T47D (cell line): ENCODE data around the gene KRT222.
A peak's percentile ranks its signal among the peaks of the same experiment; 100 is the strongest.

Experiments
- DNase-seq, 2 experiments: peaks; one replicate each; pipeline versions ENCODE4 v3.0.0 to v3.0.0-alpha.2; 2011 to 2012; ENCODE audit warnings: low read depth in 1 of 2, low spot score in 1 of 2
- JUND ChIP-seq: IDR thresholded peaks from 2 replicates; pipeline ENCODE4 v1.6.1; 2012; ENCODE audit warnings: low read depth
- in situ Hi-C: cut with HindIII; loops from 2 replicates; pipeline ENCODE4 v1.10.0; 2016; ENCODE audit warnings: low sequenced_read_pairs, low pct_unique_long_range_greater_than_20kb

The KRT222 gene

DNA sequence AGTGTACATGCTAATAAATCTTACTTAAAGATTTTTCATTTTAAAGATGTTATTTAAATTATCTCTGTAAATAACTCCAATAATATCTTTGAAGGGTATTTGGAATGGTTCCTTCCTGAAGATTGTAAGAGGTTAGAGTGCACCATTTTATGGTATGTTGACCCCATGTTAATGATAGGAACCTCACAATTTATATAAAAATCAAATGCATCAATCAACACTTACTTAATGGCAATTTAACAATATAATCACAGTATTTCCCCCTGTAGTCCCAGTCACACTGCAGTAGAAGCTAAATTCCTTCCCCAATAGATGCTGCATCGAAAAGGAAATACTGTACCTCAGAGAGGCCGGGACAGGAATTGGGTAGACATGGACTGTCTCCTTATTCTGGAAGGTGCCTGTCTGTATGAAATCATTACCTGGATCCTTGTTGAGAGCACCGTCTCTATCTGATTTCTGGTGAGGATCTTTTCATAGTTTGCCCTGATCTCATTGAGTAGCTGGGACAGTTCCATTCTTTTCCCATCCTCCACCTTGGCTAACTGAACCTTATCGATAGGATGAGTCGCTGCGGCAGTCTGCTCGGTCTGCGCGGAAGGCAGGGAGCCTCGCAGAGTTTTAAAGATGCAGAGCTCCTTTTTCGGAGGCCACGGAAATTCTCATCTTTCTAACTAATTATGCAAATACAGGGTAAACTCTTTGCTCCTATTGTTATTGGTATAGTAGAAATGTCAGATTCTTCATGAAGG lies at the start of gene KRT222:
Gene KRT222 (minus strand): TSS at position 596 of the 752 bp plus-strand sequence. CDS start 78 bp downstream, at position 518.
- in situ Hi-C loops = no loop called here
- no peak for DNase-seq
- no peak for TF ChIP-seq JUND

DNA sequence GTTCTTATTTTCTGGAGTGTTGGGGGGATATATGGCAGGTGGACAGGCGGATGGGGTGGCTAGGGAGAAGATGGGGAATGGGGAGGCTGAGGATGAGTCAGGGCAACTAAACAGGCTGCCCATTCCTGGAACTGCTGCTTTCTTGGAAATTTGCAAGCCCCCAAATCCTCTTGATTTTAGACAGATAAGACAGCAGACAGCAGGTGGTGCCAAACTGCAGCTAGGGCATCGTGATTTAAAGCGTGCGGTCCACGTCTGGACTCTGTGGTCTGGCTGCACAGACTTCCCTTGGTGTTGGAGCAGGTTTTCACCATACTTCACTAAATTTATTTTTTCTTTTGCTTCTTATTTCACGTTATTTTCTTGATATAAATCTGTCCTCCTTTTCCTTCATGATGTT lies 49.5 kb upstream of the KRT222 start:
- no peak for DNase-seq
- in situ Hi-C loops = no loop called here
- no peak for TF ChIP-seq JUND

DNA sequence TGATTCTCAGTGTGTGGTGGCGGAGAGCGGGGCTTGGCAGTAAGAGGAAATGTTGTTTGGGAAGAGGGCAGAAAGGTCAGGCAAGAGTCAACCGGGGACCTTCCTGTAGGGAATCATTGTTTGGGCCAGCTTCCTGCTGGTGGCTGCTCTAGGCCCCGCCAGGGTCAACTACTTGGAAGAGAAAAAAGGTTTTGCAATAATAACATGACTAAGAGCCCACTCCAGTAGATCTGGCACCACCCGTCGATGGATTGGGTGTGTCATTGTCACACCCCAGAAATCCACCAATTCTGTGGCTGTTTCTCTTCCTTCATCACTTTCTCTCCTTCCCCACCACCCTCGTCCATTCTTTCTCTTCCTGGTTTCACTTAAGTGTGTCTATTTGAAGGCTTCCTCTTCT lies 42.8 kb upstream of the KRT222 start:
- DNase-seq = no peak
- in situ Hi-C loops = no loop called here
- TF ChIP-seq JUND = no peak

DNA sequence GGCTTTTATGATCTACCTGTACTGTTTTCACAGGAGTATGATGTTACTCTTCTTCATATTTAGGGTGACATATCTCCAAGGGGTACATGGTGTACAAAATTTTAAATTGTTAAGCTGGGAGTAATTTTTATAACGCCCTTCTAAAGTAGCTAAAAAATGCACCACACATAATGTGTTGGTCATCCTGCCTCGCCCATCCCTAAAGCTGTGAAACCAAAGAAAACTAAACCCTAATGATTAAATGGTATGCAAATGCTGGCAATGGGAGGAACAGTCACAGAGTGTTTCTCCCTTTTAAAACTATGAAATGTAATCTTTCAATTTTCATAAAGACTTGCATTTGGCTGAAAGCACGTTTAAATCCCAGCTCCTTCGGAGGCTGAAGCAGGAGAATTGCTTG lies 40.6 kb upstream of the KRT222 start:
- DNase-seq = no peak
- in situ Hi-C loops = no loop called here
- TF ChIP-seq JUND = no peak

DNA sequence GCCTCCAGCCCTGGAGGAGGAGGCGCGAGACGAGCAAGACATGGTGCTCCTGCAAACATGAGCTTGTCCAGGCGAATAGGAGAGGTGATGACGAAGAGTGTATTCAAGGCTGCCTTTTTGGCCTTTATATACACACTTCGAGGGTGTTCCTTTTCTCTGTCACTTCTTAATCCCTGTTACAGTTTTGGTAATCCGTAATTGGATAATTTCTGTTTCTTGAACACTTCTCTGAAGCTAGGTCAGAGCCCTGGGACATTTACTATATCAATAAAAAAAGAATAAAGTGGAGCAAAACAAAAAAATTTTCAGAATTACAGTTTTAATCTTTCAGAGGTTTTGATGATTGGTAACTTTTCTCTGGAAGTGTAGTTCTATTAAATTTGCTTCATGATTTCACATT lies 38.7 kb upstream of the KRT222 start, which contains the start of gene KRT24:
Gene KRT24 (minus strand): TSS at position 101 of the 400 bp plus-strand sequence. CDS start 59 bp downstream, at position 42.
- DNase-seq = no peak
- in situ Hi-C loops = no loop called here
- TF ChIP-seq JUND = no peak

DNA sequence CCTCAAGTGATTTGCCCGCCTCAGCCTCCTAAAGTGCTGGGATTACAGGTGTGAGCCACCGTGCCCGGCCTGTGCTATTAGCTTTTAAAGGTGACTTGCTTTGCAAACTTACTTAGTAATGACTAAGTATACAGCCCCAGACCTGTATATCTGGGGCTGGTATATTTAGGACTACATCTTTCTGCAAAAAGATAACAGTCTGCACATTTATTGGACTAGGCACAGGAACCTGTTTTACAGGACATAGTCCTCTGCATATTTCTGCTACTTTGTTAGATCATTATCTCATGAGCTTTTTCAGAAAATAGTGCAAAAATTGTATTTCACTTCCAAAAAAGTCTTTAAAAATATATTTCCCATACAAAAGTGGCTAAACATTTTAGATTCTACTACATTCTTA lies 37.3 kb upstream of the KRT222 start:
- in situ Hi-C loops = no loop called here

DNA sequence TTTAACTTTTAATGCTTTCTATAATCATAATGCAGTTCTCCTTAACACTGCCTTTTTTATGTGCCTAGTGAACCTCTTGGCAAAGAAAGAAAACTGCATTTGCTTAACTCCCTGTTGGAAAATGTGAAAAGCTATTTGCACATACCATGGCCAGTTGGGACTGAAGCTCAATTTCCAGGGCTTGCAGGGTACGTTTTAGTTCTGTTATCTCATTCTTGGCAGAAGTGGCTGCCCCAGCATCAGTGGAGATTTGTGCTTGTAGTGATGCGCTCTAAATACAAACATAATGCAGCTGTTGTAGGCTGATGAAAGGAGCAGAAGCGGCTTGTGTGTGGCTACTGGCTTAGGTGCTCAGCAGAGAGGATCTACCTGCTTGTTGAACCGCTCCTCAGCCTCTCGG lies 34.9 kb upstream of the KRT222 start:
- peak in 1 of 2 experiments; percentile 42 for DNase-seq
- in situ Hi-C loops = no loop called here
- TF ChIP-seq JUND = no peak

More for the DNA sequence above, 37.3 kb upstream of the KRT222 start:
- DNase-seq = no peak
- no peak for TF ChIP-seq JUND

DNA sequence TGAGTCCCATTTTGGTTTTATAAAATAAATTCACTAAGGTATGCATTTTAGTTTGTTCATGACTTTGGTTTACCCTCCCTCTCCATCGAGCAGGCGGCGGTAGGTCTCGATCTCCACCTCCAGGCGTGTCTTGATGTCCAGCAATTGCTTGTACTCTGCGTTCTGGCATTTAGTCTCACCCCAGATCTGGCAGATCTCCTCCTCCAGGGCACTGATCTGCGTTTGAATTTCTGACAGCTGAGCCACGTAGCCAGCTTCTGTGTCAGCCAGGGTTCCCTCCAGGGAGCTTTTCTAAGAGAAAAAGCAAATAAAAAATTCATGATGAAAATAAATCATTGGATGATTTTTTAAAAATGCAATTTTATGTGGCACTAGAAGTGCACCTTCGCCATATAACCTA lies 34.4 kb upstream of the KRT222 start:
- peak in 1 of 2 experiments; percentile 51 for DNase-seq
- TF ChIP-seq JUND = no peak
- in situ Hi-C loops = no loop called here

DNA sequence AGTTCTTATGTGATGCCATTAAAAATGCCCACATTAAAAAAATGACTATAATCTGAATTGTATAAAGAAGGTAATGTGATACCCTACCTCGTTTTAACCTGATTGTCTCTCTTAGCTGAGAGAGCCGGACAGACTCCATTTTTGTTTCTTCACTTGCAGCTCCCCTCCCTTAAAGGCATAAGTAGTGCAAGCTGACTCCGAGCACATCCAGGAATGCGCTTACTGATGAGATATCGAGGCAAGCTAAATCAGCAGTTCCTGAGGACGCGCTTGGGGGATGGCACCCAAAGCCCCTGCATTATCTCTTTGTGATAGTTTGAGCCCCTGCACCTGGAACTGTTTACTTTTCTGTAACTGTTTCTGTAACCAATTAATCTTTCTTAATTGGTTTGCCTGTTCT lies 32.3 kb upstream of the KRT222 start:
- in situ Hi-C loops = no loop called here
- no peak for DNase-seq
- TF ChIP-seq JUND = no peak

DNA sequence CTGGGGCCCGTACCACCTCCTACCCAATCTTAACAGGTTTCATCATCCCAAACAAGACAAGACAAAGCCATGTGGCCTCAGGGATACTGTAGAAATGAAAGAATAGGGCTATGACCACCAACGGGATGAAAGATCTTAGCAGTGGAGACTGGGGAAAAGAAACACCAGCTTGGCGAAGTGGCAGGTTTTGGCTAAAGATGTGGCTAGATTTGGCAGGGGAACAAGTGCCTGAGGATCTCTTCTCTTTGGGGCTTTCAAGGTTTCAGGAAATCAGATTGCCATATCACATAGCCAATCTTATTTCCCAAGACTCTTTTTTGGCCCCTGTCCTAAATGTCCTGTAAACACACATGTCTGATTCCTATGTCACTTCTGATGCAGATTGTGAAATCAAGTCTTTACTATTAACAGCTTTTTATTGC lies 31.7 kb upstream of the KRT222 start:
- in situ Hi-C loops = no loop called here
- TF ChIP-seq JUND = no peak
- DNase-seq = peak in 1 of 2 experiments; percentile 66

DNA sequence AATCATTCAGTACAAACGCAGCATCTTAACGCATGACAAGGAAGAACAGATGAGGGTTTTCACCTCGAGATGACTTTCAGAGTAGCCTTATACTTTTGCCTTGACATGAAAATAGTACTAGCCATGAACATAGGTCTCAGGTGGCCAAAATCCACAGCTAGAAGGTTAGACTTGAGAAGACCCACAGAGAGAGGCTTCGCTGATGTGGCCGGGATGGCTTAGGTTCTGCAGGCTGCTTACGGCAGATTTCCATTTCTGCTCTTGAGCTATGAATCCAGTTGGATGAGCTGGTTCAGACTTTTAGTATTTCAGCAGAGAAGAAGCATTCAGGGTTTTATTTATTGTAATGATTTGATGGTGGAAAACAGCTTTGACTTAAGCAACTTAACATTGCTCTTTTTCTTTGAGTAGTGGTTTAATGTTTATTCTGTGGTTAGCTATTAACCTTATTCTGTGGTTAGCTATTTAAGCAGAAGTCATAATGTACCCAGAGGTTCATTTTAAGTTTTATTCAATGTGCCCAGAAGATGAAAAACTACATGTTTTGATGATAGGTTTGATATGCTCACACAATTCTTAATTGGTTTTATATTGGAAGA lies 31.0 kb upstream of the KRT222 start:
- DNase-seq = no peak
- no peak for TF ChIP-seq JUND
- in situ Hi-C loops = no loop called here

DNA sequence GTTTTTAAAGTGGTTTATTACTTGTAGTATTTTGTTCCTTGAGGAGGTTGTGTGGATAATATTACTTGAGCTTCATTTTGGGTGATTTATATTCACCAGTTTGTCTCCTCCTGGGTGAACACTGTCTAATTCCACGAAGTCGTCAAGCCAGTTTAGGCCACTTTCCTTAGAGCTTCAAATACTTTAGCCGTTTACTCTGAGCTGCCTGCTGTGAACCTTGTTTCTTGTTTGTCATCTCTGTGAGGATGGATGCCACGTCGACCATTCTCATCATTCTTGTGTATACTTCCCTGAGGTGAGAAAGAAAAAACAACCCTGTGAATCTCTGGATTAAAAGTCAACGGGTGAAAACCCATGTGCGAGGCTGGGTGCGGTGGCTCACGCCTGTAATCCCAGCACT lies 29.6 kb upstream of the KRT222 start:
- in situ Hi-C loops = no loop called here
- DNase-seq = peak; percentile 39 to 95
- TF ChIP-seq JUND = no peak

DNA sequence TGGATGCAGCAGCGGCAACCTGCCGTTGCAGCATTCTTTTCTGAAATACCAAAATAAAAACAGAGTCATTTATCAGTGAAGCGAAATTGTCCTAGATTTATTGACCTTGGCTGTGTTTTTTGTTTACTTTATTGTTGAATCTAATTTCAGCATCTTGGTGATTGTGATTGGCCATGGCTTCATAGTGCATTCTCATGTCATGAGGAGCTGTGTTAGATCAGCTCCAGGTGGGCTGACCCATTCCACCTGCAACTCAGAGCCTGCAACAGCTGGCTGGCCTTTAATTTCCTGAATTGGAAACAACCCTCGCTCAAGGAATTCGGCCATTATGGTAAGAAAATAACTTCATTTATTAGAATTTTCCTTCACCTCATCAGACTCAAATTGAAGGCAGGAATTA lies 22.1 kb upstream of the KRT222 start:
- no peak for DNase-seq
- in situ Hi-C loops = no loop called here
- TF ChIP-seq JUND = no peak
